Articular chondrocyte of knee joint (primary cell): ENCODE measurements around the gene MRPS21. TPM values are rescaled to one million over a fixed set of nuclear protein-coding genes. Genes with fewer than 3 reads are reported as not detected.

Experiments
- total RNA-seq: library from RNA; depleted of rRNA; stranded (reverse); fragments of >200 nt; gene quantifications from 2 replicates; pipeline ENCODE4 v1.2.3, GENCODE V29; 2012

The MRPS21 gene
- 32.3 and 33.1 TPM in 2 replicates for total RNA-seq

GRCh38 chr1:150293433-150294253, at the start of gene MRPS21:
Gene MRPS21 (plus strand): TSS chr1:150293861. CDS start chr1:150294367, 506 bp downstream.

GRCh38 chr1:150257624-150258585, 35.8 kb upstream of the MRPS21 start, which contains the start of gene CA14:
Gene CA14 (plus strand): TSS chr1:150257774. CDS start chr1:150258129, 355 bp downstream.

GRCh38 chr1:150268705-150269403, 24.8 kb upstream of the MRPS21 start, which contains the start of gene APH1A:
Gene APH1A (minus strand): TSS chr1:150269016. CDS start chr1:150268810, 206 bp downstream.

GRCh38 chr1:150281758-150282557, 11.7 kb upstream of the MRPS21 start, which contains the start of gene CIART:
Gene CIART (plus strand): TSS chr1:150282554. CDS start chr1:150283268, 714 bp downstream.

Other genes starting within 250 kb of the MRPS21 start
- gene VPS45, start 226.1 kb upstream of the MRPS21 start, total RNA-seq = 53.1 and 55.7 TPM in 2 replicates
- 34.6 and 38.8 TPM in 2 replicates for gene PLEKHO1, start 143.9 kb upstream of the MRPS21 start, total RNA-seq
- gene ANP32E, start 57.7 kb upstream of the MRPS21 start, total RNA-seq = 31.1 and 35.0 TPM in 2 replicates
- gene CA14, start 36.1 kb upstream of the MRPS21 start, total RNA-seq = not detected in 2 replicates
- gene APH1A, start 24.8 kb upstream of the MRPS21 start, total RNA-seq = 120 and 129 TPM in 2 replicates
- 17.7 and 20.8 TPM in 2 replicates for gene C1orf54, start 21.1 kb upstream of the MRPS21 start, total RNA-seq
- gene CIART, start 11.3 kb upstream of the MRPS21 start, total RNA-seq = 13.1 and 14.1 TPM in 2 replicates
- 38.7 and 39.3 TPM in 2 replicates for gene PRPF3, start 27.7 kb downstream of the MRPS21 start, total RNA-seq
- gene RPRD2, start 70.3 kb downstream of the MRPS21 start, total RNA-seq = 16.5 and 17.2 TPM in 2 replicates
- 13.9 and 14.2 TPM in 2 replicates for gene TARS2, start 193.6 kb downstream of the MRPS21 start, total RNA-seq
- gene ECM1, start 214.2 kb downstream of the MRPS21 start, total RNA-seq = 23.8 and 29.9 TPM in 2 replicates
- gene FALEC, start 221.9 kb downstream of the MRPS21 start, total RNA-seq = not detected in 2 replicates